Psoas muscle (tissue), 8 donors: ENCODE measurements around the gene TAF7. TPM values are rescaled to one million over a fixed set of nuclear protein-coding genes. Genes with fewer than 3 reads are reported as not detected.

Source experiments
- ATAC-seq, 4 donors: fragments of 200-7000 bp; cut with Tn5 transposase; one replicate each; pipeline ENCODE4 v1.9.1; 2020; ENCODE audit warnings: moderate library complexity in 3 of 4, mild to moderate bottlenecking in 2 of 4
- DNase-seq, 2 donors: peaks; one replicate each; pipeline ENCODE4 v3.0.0-alpha.2; 2020
- H3K27ac ChIP-seq: fragments of 200-600 bp; one replicate; pipeline ENCODE4 v1.8.0; 2022
- H3K27me3 ChIP-seq, 3 donors: fragments of 200-600 bp in 1 of 3; one replicate each; pipeline versions ENCODE4 v1.6.1 to v1.8.0; 2013 to 2022; ENCODE audit warnings: low read length in 2 of 3, mild to moderate bottlenecking in 2 of 3, moderate library complexity in 1 of 3; ENCODE audit not compliant: insufficient read depth in 3 of 3
- H3K36me3 ChIP-seq, 2 donors: fragments of 200-600 bp in 1 of 2; one replicate each; pipeline versions ENCODE4 v1.6.1 to v1.8.0; 2013 to 2022; ENCODE audit warnings: low read depth in 1 of 2, mild to moderate bottlenecking in 1 of 2, moderate library complexity in 1 of 2; ENCODE audit not compliant: insufficient read depth in 1 of 2
- H3K4me1 ChIP-seq: fragments of 200-600 bp; one replicate; pipeline ENCODE4 v1.8.0; 2022
- H3K4me3 ChIP-seq: fragments of 200-600 bp; one replicate; pipeline ENCODE4 v1.8.0; 2022; ENCODE audit warnings: mild to moderate bottlenecking
- H3K9me3 ChIP-seq: fragments of 200-600 bp; one replicate; pipeline ENCODE4 v1.8.0; 2022
- WGBS, 3 donors: extraction: QIAGEN DNeasy Blood & Tissue Kit; methylation state at CpG; one replicate each; pipeline versions ENCODE4 v1.1.6 to v1.1.7; 2013; 5-methylcytosine and 5-hydroxymethylcytosine counted together
- intact Hi-C, 2 donors: fragments of 100-400 bp; cut with DNase I; formaldehyde crosslinking; loops; one replicate each; pipeline versions ENCODE4 v1.11.0 to v1.14.2; 2022
- polyA plus RNA-seq, 3 donors: library from polyadenylated mRNA; stranded (reverse); fragments of 200-250 nt; gene quantifications; one replicate each; pipeline ENCODE4 v1.2.3, GENCODE V29; 2013
- total RNA-seq, 4 donors: library from RNA; stranded (reverse); fragmentation: NEBNext Ultra II Directional in 2 of 4; extraction: Animal tissue kit (Norgen Biotek cat#: 25700) in 2 of 4; gene quantifications; one replicate each; pipeline versions ENCODE4 v1.2.1 to v1.2.4, GENCODE V29; 2021 to 2023
- TF ChIP-seq, protein P1 (sequence below): fragments of 200-600 bp; IDR thresholded peaks from one replicate; pipeline ENCODE4 v1.8.0; 2022; ENCODE audit warnings: antibody characterized with exemption
- donor health status: healthy with polysubstance abuse.
- donor health status: DM: no; HTN: no; CAD: no; lungs with moderate emphysema.
- donor health status: Bipolar disorder and iron deficiency.
- donor health status: healthy.
- donor health status: DM: yes; HTN: yes; CAD: no.
- donor health status: DM: no; HTN: no; CAD: no.
- donor health status: DM: no; HTN: no; CAD: no.
- donor health status: DM: yes; HTN: yes; CAD: no.

The TAF7 gene
- total and polyA plus RNA-seq, 7 donors, result 92.9 to 249 (median 135) TPM

DNA sequence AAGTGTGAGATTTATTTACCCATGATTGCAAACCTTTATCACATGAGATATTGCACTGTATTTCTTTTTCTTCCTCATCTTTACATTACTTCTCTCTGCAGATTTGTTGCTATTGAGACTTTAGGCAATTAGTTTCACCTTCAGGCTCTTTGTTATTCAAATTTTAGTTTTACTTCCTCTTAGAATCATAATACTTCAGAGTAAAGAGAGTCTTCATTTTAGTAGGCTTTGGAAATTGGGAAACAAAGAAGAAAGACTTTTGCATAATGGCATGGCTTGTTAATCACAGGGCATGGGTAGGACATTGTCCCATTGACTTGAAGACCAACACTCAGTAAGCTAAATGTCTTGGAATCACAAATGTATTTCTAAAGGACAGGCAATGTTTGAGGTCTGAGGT, 42.1 kb upstream of the TAF7 start:
- TF ChIP-seq, protein P1, sequence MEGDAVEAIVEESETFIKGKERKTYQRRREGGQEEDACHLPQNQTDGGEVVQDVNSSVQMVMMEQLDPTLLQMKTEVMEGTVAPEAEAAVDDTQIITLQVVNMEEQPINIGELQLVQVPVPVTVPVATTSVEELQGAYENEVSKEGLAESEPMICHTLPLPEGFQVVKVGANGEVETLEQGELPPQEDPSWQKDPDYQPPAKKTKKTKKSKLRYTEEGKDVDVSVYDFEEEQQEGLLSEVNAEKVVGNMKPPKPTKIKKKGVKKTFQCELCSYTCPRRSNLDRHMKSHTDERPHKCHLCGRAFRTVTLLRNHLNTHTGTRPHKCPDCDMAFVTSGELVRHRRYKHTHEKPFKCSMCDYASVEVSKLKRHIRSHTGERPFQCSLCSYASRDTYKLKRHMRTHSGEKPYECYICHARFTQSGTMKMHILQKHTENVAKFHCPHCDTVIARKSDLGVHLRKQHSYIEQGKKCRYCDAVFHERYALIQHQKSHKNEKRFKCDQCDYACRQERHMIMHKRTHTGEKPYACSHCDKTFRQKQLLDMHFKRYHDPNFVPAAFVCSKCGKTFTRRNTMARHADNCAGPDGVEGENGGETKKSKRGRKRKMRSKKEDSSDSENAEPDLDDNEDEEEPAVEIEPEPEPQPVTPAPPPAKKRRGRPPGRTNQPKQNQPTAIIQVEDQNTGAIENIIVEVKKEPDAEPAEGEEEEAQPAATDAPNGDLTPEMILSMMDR, result no peak
- ATAC-seq, result no peak
- Histone ChIP-seq H3K36me3 (no peaks in the 10 kb centered on the region), H3K9me3 (peaks cover 30% of the 10 kb centered on the region), H3K4me3 (no peak overlapping the region), H3K4me1 (no peaks in the 10 kb centered on the region), H3K27ac (no peak overlapping the region), H3K27me3 (peaks cover 0 to 86% (median 19%) of the 10 kb centered on the region in 3 donors)
- intact Hi-C loops, result no loop called here
- DNase-seq, result no peak

DNA sequence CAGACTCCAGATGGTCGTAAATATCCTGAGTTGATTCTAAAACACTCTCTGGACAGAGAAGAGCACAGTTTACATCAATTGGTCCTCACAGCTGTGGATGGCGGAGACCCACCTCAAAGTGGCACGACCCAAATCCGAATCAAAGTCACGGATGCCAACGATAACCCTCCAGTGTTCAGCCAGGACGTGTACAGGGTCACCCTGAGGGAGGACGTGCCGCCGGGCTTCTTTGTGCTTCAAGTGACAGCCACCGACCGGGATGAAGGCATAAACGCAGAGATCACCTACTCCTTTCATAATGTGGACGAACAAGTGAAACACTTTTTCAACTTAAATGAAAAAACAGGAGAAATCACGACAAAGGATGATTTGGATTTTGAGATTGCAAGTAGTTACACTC, 40.1 kb upstream of the TAF7 start:
- intact Hi-C loops, result no loop called here
- Histone ChIP-seq H3K4me1 (no peaks in the 10 kb centered on the region), H3K9me3 (peaks cover 34% of the 10 kb centered on the region), H3K4me3 (peak overlapping the region; percentile 52), H3K27me3 (peaks cover 0 to 80% (median 18%) of the 10 kb centered on the region in 3 donors), H3K36me3 (no peaks in the 10 kb centered on the region), H3K27ac (no peak overlapping the region)
- ATAC-seq, result no peak
- TF ChIP-seq, protein P1, result no peak
- DNase-seq, result no peak
- WGBS, 3 donors, result 34 to 44% (median 41%) methylated on average over 15 of the region's 15 CpGs

DNA sequence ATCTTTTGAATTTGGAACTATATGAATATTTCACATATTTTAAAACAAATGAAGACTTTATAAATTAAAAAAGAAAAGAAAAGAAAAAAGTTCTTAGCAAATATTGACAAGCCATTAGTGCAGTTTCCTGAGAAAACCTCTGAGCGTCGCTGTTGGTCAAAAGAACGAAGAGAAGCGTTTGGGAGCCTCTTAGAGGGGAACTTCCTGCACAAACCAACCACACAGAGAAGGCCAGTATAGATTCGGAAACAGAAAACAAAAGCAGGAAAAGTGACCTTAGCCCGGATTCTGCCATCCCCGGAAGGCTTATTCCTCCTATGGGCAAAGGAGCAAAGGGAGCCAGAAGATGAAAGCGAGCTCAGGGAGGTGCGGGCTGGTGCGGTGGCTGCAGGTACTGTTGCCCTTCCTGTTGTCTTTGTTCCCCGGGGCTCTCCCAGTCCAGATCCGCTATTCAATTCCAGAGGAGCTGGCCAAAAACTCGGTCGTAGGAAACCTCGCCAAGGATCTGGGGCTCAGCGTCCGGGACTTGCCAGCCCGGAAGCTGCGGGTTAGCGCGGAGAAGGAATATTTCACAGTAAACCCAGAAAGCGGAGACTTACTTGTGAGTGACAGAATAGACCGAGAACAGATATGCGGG, 39.3 kb upstream of the TAF7 start, which contains the start of gene PCDHGB2:
Gene PCDHGB2, plus strand, starts transcription at position 205 of the 637 bp plus-strand sequence. Its CDS starts 142 bp downstream, at position 347.
- ATAC-seq (peak in 3 of 4 donors; percentile 37 to 72 (median 62)), DNase-seq (no peak)
- Histone ChIP-seq H3K4me1 (no peaks in the 10 kb centered on the region), H3K36me3 (no peaks in the 10 kb centered on the region), H3K27ac (no peak within 1 kb of the TSS), H3K9me3 (peaks cover 35% of the 10 kb centered on the region), H3K27me3 (peaks cover 0 to 77% (median 16%) of the 10 kb centered on the region in 3 donors), H3K4me3 (peak within 1 kb of the TSS; percentile 52)
- 14 to 25% (median 17%) methylated on average over 24 of the region's 24 CpGs for WGBS, 3 donors
- TF ChIP-seq, protein P1, result peak; percentile 38
- intact Hi-C loops, result no loop called here

DNA sequence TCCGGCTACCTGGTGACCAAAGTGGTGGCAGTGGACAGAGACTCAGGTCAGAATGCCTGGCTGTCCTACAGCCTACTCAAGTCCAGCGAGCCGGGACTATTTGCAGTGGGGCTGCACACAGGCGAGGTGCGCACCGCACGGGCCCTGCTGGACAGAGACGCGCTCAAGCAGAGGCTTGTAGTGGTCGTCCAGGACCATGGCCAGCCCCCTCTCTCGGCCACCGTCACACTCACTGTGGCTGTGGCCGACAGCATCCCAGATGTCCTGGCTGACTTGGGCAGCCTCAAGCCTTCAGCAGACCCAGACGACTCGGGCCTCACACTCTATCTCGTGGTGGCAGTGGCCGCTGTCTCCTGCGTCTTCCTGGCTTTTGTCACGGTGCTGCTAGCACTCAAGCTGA, 36.4 kb upstream of the TAF7 start:
- H3K9me3 ChIP-seq, result peaks cover 23% of the 10 kb centered on the region
- intact Hi-C loops, result no loop called here
- no peak overlapping the region for H3K4me3 ChIP-seq
- ATAC-seq, result peak in 1 of 4 donors; percentile 25
- no peaks in the 10 kb centered on the region for H3K36me3 ChIP-seq
- 39 to 60% (median 52%) methylated on average over 19 of the region's 19 CpGs for WGBS, 3 donors
- peaks cover 0 to 62% (median 17%) of the 10 kb centered on the region in 3 donors for H3K27me3 ChIP-seq
- DNase-seq, result peak in 1 of 2 donors; percentile 35
- H3K4me1 ChIP-seq, result no peaks in the 10 kb centered on the region
- no peak overlapping the region for H3K27ac ChIP-seq
- TF ChIP-seq, protein P1, result no peak
